ENCODE results near the gene THSD7A.

The THSD7A gene

GRCh38 chr7:11415101-11415500, 416.9 kb downstream of the THSD7A start:
- Histone ChIP-seq H3K4me3 (ENCODE audit: insufficient read depth, low read depth, low read length) (no peak overlapping the region), H3K4me1 (ENCODE audit: control insufficient read depth, insufficient read depth, low read length) (no peaks in the 10 kb centered on the region), H3K9me3 (ENCODE audit: control insufficient read depth, low read length) (no peaks in the 10 kb centered on the region), H3K36me3 (ENCODE audit: control insufficient read depth, insufficient read depth, low read length) (no peaks in the 10 kb centered on the region), H3K27me3 (ENCODE audit: control insufficient read depth, insufficient read depth, low read length, poor library complexity, severe bottlenecking) (no peaks in the 10 kb centered on the region), H3K27ac (ENCODE audit: insufficient read depth, low read depth, low read length, poor library complexity, severe bottlenecking) (no peak overlapping the region)
- WGBS, 2 experiments = 89 to 92% methylated on average over 4 of the region's 4 CpGs

GRCh38 chr7:11413901-11414300, 418.1 kb downstream of the THSD7A start:
- Histone ChIP-seq H3K4me3 (ENCODE audit: insufficient read depth, low read depth, low read length) (no peak overlapping the region), H3K36me3 (ENCODE audit: control insufficient read depth, insufficient read depth, low read length) (no peaks in the 10 kb centered on the region), H3K4me1 (ENCODE audit: control insufficient read depth, insufficient read depth, low read length) (no peaks in the 10 kb centered on the region), H3K27ac (ENCODE audit: insufficient read depth, low read depth, low read length, poor library complexity, severe bottlenecking) (no peak overlapping the region), H3K9me3 (ENCODE audit: control insufficient read depth, low read length) (no peaks in the 10 kb centered on the region), H3K27me3 (ENCODE audit: control insufficient read depth, insufficient read depth, low read length, poor library complexity, severe bottlenecking) (no peaks in the 10 kb centered on the region)

DNA sequence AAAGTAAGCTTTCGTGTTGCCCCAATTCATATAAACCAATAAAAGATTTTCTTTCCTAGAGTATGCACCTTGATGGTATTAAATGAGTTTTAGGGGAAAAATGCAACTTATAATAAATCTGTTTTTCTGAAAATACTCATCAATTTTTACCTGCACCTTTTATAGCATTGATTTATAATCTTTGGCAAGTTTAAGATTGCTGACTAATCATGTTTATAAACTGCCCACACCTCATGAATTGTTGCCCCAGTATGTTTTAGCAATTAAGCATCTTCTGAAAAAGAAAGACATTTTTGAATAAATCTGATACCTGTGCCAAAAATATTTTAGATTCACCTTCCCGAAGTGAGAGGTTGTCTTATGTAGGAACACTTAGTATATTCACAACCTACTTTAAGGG, 420.0 kb downstream of the THSD7A start:
- no peak overlapping the region for H3K4me3 ChIP-seq (ENCODE audit: insufficient read depth, low read depth, low read length)
- no peaks in the 10 kb centered on the region for H3K36me3 ChIP-seq (ENCODE audit: control insufficient read depth, insufficient read depth, low read length)
- H3K27me3 ChIP-seq (ENCODE audit: control insufficient read depth, insufficient read depth, low read length, poor library complexity, severe bottlenecking) = no peaks in the 10 kb centered on the region
- H3K9me3 ChIP-seq (ENCODE audit: control insufficient read depth, low read length) = no peaks in the 10 kb centered on the region
- no CpG with 5 or more reads among the region's 2 CpGs for WGBS, 2 experiments
- H3K4me1 ChIP-seq (ENCODE audit: control insufficient read depth, insufficient read depth, low read length) = no peaks in the 10 kb centered on the region
- H3K27ac ChIP-seq (ENCODE audit: insufficient read depth, low read depth, low read length, poor library complexity, severe bottlenecking) = no peak overlapping the region

DNA sequence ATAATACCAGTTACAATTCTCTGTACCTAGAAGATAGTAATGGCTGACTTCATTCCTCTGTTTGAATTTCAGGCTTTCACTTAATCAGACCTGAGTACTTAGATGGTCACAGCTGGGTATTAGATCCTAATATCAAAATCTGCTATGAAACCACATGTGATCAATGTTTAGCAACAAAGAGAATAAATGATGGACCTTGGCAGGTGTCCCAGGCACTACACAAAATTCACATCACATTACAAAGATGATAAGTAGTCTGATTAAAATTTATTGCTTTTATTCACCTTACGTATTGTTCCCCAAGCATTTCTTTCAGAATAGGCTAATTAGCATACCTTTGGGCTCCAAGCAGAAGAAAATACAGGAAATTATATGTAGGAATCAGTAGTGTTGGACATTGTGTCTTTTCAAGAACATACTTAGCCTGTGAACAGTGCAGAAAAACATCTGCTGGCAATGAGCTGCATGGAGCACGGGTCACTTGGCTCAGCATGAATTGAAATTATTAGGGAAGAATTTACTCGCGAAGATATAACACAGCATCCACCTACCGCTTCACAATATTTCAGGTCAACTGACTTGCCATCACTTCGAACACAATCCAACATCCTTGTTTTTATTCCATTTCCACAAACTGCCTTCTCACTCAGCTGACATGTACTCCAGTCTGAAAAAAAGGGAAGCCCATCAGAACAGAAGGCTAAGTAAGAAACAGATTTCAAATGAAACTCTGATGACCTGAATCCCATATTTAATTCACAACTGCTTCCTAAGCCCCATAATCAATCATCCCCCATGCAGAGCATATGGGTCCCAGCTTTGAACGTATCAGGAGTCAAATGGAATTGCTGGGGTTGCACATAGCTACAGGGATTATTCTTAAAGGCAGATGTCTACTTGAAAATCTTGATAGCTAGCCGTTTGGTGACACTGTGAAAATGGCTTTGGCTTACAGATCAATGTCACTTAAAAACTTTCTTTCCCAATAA, 421.0 kb downstream of the THSD7A start:
- H3K27me3 ChIP-seq (ENCODE audit: control insufficient read depth, insufficient read depth, low read length, poor library complexity, severe bottlenecking) = no peaks in the 10 kb centered on the region
- H3K4me1 ChIP-seq (ENCODE audit: control insufficient read depth, insufficient read depth, low read length) = no peaks in the 10 kb centered on the region
- H3K36me3 ChIP-seq (ENCODE audit: control insufficient read depth, insufficient read depth, low read length) = no peaks in the 10 kb centered on the region
- H3K4me3 ChIP-seq (ENCODE audit: insufficient read depth, low read depth, low read length) = no peak overlapping the region
- WGBS, 2 experiments = 94 to 96% methylated on average over 8 of the region's 8 CpGs
- no peaks in the 10 kb centered on the region for H3K9me3 ChIP-seq (ENCODE audit: control insufficient read depth, low read length)
- no peak overlapping the region for H3K27ac ChIP-seq (ENCODE audit: insufficient read depth, low read depth, low read length, poor library complexity, severe bottlenecking)

DNA sequence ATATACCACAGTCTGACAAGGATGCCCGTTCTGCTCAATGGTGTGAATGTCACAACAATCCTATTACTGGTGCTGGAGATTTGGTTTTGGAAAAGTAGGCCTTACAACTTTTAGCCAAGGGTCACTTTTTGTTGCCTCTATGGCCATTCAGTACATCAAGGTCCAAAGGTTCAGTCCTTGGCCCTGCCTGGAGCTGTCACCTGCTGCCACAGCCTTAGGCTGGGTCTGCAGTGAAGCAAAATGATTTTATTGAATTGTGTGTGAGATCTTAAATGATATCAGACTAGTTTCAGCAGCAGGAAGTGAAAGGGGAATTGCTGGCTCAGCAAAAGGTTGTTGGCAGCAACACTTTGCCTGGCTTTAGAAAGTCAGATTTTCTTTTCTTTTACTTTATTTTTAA, 427.6 kb downstream of the THSD7A start:
- H3K4me1 ChIP-seq (ENCODE audit: control insufficient read depth, insufficient read depth, low read length) = no peaks in the 10 kb centered on the region
- no peak overlapping the region for H3K27ac ChIP-seq (ENCODE audit: insufficient read depth, low read depth, low read length, poor library complexity, severe bottlenecking)
- H3K9me3 ChIP-seq (ENCODE audit: control insufficient read depth, low read length) = no peaks in the 10 kb centered on the region
- H3K4me3 ChIP-seq (ENCODE audit: insufficient read depth, low read depth, low read length) = no peak overlapping the region
- no peaks in the 10 kb centered on the region for H3K27me3 ChIP-seq (ENCODE audit: control insufficient read depth, insufficient read depth, low read length, poor library complexity, severe bottlenecking)
- H3K36me3 ChIP-seq (ENCODE audit: control insufficient read depth, insufficient read depth, low read length) = no peaks in the 10 kb centered on the region
- 87 to 93% methylated on average over 1 of the region's 1 CpG for WGBS, 2 experiments

DNA sequence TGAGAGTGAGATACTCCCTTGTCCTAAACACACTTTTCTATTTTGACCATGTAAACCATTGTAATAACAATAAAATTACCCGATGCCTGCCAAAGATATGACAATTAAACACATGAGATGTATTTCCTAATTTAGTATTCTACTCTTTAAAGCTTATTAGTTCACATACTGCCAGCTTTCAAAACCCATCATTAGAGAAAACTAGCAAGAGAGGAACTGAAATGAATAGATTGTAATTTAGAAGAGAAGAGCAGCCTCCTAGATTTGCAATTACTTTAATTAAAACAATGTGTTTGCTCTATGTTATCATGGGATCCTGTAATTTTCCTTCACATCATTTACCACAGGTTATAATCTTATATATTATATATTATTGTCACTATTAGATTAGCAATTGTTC, 428.2 kb downstream of the THSD7A start:
- 67 to 83% methylated on average over 1 of the region's 1 CpG for WGBS, 2 experiments

GRCh38 chr7:11394438-11394837, 437.6 kb downstream of the THSD7A start:
- WGBS, 2 experiments = 86 to 92% methylated on average over 12 of the region's 12 CpGs
- H3K4me1 ChIP-seq (ENCODE audit: control insufficient read depth, insufficient read depth, low read length) = no peaks in the 10 kb centered on the region
- H3K27ac ChIP-seq (ENCODE audit: insufficient read depth, low read depth, low read length, poor library complexity, severe bottlenecking) = no peak overlapping the region
- H3K9me3 ChIP-seq (ENCODE audit: control insufficient read depth, low read length) = no peaks in the 10 kb centered on the region
- H3K27me3 ChIP-seq (ENCODE audit: control insufficient read depth, insufficient read depth, low read length, poor library complexity, severe bottlenecking) = no peaks in the 10 kb centered on the region
- no peak overlapping the region for H3K4me3 ChIP-seq (ENCODE audit: insufficient read depth, low read depth, low read length)
- no peaks in the 10 kb centered on the region for H3K36me3 ChIP-seq (ENCODE audit: control insufficient read depth, insufficient read depth, low read length)

More for the DNA sequence above, 428.2 kb downstream of the THSD7A start:
- Histone ChIP-seq H3K4me1 (ENCODE audit: control insufficient read depth, insufficient read depth, low read length) (no peaks in the 10 kb centered on the region), H3K27ac (ENCODE audit: insufficient read depth, low read depth, low read length, poor library complexity, severe bottlenecking) (no peak overlapping the region), H3K36me3 (ENCODE audit: control insufficient read depth, insufficient read depth, low read length) (no peaks in the 10 kb centered on the region), H3K4me3 (ENCODE audit: insufficient read depth, low read depth, low read length) (no peak overlapping the region), H3K9me3 (ENCODE audit: control insufficient read depth, low read length) (no peaks in the 10 kb centered on the region), H3K27me3 (ENCODE audit: control insufficient read depth, insufficient read depth, low read length, poor library complexity, severe bottlenecking) (no peaks in the 10 kb centered on the region)

GRCh38 chr7:11379641-11380040, 452.4 kb downstream of the THSD7A start:
- no peak overlapping the region for H3K4me3 ChIP-seq (ENCODE audit: insufficient read depth, low read depth, low read length)
- 98% methylated on average over 4 of the region's 4 CpGs for WGBS, 2 experiments
- H3K36me3 ChIP-seq (ENCODE audit: control insufficient read depth, insufficient read depth, low read length) = no peaks in the 10 kb centered on the region
- no peaks in the 10 kb centered on the region for H3K9me3 ChIP-seq (ENCODE audit: control insufficient read depth, low read length)
- H3K4me1 ChIP-seq (ENCODE audit: control insufficient read depth, insufficient read depth, low read length) = no peaks in the 10 kb centered on the region
- H3K27me3 ChIP-seq (ENCODE audit: control insufficient read depth, insufficient read depth, low read length, poor library complexity, severe bottlenecking) = no peaks in the 10 kb centered on the region
- H3K27ac ChIP-seq (ENCODE audit: insufficient read depth, low read depth, low read length, poor library complexity, severe bottlenecking) = no peak overlapping the region

GRCh38 chr7:11376529-11376928, 455.5 kb downstream of the THSD7A start:
- H3K27ac ChIP-seq (ENCODE audit: insufficient read depth, low read depth, low read length, poor library complexity, severe bottlenecking) = no peak overlapping the region
- H3K9me3 ChIP-seq (ENCODE audit: control insufficient read depth, low read length) = no peaks in the 10 kb centered on the region
- no peaks in the 10 kb centered on the region for H3K36me3 ChIP-seq (ENCODE audit: control insufficient read depth, insufficient read depth, low read length)
- no peak overlapping the region for H3K4me3 ChIP-seq (ENCODE audit: insufficient read depth, low read depth, low read length)
- 100% methylated on average over 2 of the region's 2 CpGs; no CpG with 5 or more reads in 1 of the 2 experiments for whole genome bisulfite sequencing, 2 experiments
- H3K4me1 ChIP-seq (ENCODE audit: control insufficient read depth, insufficient read depth, low read length) = no peaks in the 10 kb centered on the region
- H3K27me3 ChIP-seq (ENCODE audit: control insufficient read depth, insufficient read depth, low read length, poor library complexity, severe bottlenecking) = no peaks in the 10 kb centered on the region

DNA sequence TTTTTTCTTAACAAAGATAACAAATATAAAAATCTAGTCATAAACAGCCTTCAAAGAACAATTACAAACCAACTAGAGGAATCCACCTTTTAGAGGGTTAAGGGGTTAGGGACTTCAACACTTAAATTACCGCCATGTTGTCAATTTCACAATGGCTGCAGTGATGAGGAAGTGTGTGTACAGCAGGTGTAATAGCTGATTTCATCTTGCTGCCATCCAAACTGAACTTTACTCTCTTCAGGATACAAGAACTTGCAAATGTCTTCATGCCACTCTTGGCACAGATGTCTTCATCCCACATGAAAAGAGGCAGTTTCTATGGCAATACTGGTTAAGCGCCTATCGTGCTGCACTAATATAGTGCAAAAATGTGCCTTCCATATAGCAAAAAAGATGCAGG, 457.4 kb downstream of the THSD7A start:
- Histone ChIP-seq H3K27me3 (ENCODE audit: control insufficient read depth, insufficient read depth, low read length, poor library complexity, severe bottlenecking) (no peaks in the 10 kb centered on the region), H3K27ac (ENCODE audit: insufficient read depth, low read depth, low read length, poor library complexity, severe bottlenecking) (no peak overlapping the region), H3K9me3 (ENCODE audit: control insufficient read depth, low read length) (no peaks in the 10 kb centered on the region), H3K4me1 (ENCODE audit: control insufficient read depth, insufficient read depth, low read length) (no peaks in the 10 kb centered on the region), H3K4me3 (ENCODE audit: insufficient read depth, low read depth, low read length) (no peak overlapping the region), H3K36me3 (ENCODE audit: control insufficient read depth, insufficient read depth, low read length) (no peaks in the 10 kb centered on the region)
- 90 to 94% methylated on average over 3 of the region's 3 CpGs for WGBS, 2 experiments

Data from ectodermal cell (in vitro differentiated cells).